PFSK-1 (cell line): ENCODE measurements around the gene CIITA.

ENCODE experiments used
- FOXP2 ChIP-seq: optimal IDR thresholded peaks from 2 replicates; pipeline ENCODE3; 2011; ENCODE audit warnings: borderline replicate concordance, control low read depth, inconsistent platforms; ENCODE audit not compliant: insufficient read depth; ENCODE audit errors: extremely low read length, extremely low read depth
- POLR2AphosphoS5 ChIP-seq: IDR thresholded peaks from 2 replicates; pipeline ENCODE4 v1.6.1; 2012; ENCODE audit warnings: low read depth, mild to moderate bottlenecking, control low read depth, low read length, moderate library complexity
- SIN3A ChIP-seq: IDR thresholded peaks from 2 replicates; pipeline ENCODE4 v1.6.1; 2012; ENCODE audit warnings: mild to moderate bottlenecking, low read length, moderate library complexity, borderline replicate concordance; ENCODE audit not compliant: insufficient read depth
- TAF1 ChIP-seq: IDR thresholded peaks from 2 replicates; pipeline ENCODE4 v1.6.1; 2012; ENCODE audit warnings: low read length, control low read depth, borderline replicate concordance; ENCODE audit not compliant: insufficient read depth
- TF ChIP-seq, protein P1 (sequence below), 2 experiments: IDR thresholded peaks; 2 replicates each; pipeline versions ENCODE4 v1.6.1 to v1.8.0; 2011 to 2012; ENCODE audit warnings: low read depth in 2 of 2, low read length in 2 of 2, control low read depth in 1 of 2, inconsistent platforms in 1 of 2, mild to moderate bottlenecking in 1 of 2, moderate library complexity in 1 of 2; ENCODE audit not compliant: insufficient read depth in 1 of 2

Gene CIITA

DNA sequence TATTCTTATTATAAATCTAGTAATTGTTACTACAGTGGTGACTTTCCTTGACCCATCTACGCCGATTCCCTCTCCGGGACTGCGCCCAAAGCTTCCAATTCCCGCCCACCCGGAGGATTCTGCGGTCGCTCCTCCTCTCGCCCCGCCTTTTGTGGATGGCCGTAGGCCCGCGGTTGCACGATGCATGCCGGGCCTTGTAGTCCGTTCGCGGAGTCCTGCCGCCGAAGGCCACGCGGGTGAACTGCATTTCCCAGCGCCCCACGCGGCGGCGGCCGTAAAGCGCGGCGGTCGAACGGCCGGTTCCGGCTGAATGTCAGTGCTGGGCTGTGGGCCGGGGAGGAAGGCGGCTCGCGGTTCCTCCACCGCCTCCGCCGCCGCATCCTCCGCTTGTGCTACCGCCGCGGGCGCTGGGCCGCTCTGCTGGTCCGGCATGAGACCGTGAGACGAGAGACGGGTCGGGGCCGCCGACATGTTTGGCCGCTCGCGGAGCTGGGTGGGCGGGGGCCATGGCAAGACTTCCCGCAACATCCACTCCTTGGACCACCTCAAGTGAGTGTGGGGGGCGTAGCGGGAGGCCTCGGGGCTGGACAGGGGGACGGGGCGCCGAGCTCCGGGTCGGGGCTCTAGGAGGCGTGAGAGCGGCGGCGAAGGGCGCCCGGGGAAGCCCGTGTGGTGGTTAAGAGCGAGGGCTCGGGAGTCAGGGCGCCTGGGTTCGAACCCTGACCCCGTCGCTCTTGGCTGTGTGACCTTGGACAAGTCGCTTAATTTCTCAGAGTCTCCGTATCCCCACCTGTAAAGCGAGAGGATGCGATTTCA is 67.5 kb downstream of the CIITA start, which contains the start of gene CLEC16A:
Gene CLEC16A, plus strand, starts transcription at position 316 of the 816 bp plus-strand sequence. Its CDS starts 154 bp downstream, at position 470.
- peak; percentile 67; the same call in 1 of the 2 replicates for TF ChIP-seq SIN3A
- TF ChIP-seq POLR2AphosphoS5: peak; percentile 60
- peak; percentile 93 for TF ChIP-seq FOXP2
- TF ChIP-seq TAF1: 0 out of 2 replicates have a peak, but pooled peaks have one; percentile 39
- TF ChIP-seq, protein P1, sequence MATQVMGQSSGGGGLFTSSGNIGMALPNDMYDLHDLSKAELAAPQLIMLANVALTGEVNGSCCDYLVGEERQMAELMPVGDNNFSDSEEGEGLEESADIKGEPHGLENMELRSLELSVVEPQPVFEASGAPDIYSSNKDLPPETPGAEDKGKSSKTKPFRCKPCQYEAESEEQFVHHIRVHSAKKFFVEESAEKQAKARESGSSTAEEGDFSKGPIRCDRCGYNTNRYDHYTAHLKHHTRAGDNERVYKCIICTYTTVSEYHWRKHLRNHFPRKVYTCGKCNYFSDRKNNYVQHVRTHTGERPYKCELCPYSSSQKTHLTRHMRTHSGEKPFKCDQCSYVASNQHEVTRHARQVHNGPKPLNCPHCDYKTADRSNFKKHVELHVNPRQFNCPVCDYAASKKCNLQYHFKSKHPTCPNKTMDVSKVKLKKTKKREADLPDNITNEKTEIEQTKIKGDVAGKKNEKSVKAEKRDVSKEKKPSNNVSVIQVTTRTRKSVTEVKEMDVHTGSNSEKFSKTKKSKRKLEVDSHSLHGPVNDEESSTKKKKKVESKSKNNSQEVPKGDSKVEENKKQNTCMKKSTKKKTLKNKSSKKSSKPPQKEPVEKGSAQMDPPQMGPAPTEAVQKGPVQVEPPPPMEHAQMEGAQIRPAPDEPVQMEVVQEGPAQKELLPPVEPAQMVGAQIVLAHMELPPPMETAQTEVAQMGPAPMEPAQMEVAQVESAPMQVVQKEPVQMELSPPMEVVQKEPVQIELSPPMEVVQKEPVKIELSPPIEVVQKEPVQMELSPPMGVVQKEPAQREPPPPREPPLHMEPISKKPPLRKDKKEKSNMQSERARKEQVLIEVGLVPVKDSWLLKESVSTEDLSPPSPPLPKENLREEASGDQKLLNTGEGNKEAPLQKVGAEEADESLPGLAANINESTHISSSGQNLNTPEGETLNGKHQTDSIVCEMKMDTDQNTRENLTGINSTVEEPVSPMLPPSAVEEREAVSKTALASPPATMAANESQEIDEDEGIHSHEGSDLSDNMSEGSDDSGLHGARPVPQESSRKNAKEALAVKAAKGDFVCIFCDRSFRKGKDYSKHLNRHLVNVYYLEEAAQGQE (IDR thresholded peaks at IDR 0.05; ENCODE audit: insufficient read depth in 1 of 2, low read depth in 2 of 2, low read length in 2 of 2): no peak

GRCh38 chr16:10945065-10945787 is 68.2 kb downstream of the CIITA start:
- TF ChIP-seq, protein P1 (IDR thresholded peaks at IDR 0.05; ENCODE audit: insufficient read depth in 1 of 2, low read depth in 2 of 2, low read length in 2 of 2): no peak
- TF ChIP-seq FOXP2 (no peak), SIN3A (no peak), POLR2AphosphoS5 (no peak), TAF1 (no peak)

GRCh38 chr16:10946308-10946707 is 69.3 kb downstream of the CIITA start:
- TF ChIP-seq, protein P1 (IDR thresholded peaks at IDR 0.05; ENCODE audit: insufficient read depth in 1 of 2, low read depth in 2 of 2, low read length in 2 of 2): no peak
- TF ChIP-seq SIN3A (no peak), TAF1 (no peak), FOXP2 (no peak), POLR2AphosphoS5 (no peak)

- TF ChIP-seq, protein P1 (IDR thresholded peaks at IDR 0.05; ENCODE audit: insufficient read depth in 1 of 2, low read depth in 2 of 2, low read length in 2 of 2): no peak
- TF ChIP-seq POLR2AphosphoS5 (no peak), TAF1 (no peak), SIN3A (no peak), FOXP2 (no peak)
Measured at GRCh38 chr16:10947211-10947787, 70.3 kb downstream of the CIITA start.
